Measurements from ENCODE around the gene HEMK1.
A peak's percentile ranks its signal among the peaks of the same experiment; 100 is the strongest.

The HEMK1 gene, protein sequence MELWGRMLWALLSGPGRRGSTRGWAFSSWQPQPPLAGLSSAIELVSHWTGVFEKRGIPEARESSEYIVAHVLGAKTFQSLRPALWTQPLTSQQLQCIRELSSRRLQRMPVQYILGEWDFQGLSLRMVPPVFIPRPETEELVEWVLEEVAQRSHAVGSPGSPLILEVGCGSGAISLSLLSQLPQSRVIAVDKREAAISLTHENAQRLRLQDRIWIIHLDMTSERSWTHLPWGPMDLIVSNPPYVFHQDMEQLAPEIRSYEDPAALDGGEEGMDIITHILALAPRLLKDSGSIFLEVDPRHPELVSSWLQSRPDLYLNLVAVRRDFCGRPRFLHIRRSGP

DNA sequence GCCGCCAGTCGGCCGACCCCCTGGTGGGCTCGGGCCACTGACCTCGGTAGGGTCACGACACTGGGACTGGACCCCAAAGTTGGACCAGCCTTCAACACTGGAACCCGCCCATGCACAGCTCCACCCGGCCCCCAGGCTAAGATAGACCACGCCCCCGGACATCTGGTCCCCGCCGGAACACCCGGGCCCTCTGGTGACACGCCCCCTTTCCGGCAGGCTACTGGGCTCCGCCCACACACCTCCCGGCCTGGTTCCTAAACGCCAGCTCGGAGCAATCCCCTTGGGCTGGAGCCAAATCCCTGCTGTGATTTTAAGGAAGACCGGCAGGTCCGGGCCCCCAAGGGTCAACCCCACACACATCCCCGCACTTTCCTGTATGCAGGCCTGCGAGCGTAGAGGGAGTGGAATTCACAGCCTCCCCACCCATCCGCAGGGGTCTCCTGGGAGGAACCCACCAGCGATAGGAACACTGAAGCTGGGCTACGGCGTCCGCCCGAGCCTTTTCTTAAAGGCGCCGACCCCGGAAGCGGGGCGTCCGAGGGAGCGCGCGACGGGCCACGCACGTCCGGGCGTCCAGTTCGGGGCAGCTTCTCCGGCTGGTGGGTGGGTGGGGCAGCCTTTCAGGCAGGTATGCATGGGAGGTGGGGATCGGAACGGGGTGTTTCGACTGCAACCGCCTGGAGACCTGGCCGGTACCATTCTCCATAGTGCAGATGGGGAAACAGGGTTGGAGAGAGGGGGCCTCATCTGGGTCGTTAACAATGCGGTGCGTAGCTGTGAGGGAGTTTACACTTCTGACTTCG lies at the start of gene HEMK1:
TSS of gene HEMK1 (plus strand) at position 576 of the 803 bp plus-strand sequence. CDS start 1,583 bp downstream, outside the sequence.
- peaks cover 3% of the 10 kb centered on the region; the same call in 1 of the 2 replicates for H3K4me1 ChIP-seq (ENCODE audit: control insufficient read depth, insufficient read depth, low read length)
- no peak within 1 kb of the TSS for H3K27ac ChIP-seq (ENCODE audit: low read length)
- peak; percentile 83 for DNase-seq (ENCODE audit: low read depth, low spot score)
- no peaks in the 10 kb centered on the region for H3K27me3 ChIP-seq (ENCODE audit: control insufficient read depth, insufficient read depth, low read length)
- peak within 1 kb of the TSS; percentile 93 for H3K4me3 ChIP-seq (ENCODE audit: low read length)
- no peaks in the 10 kb centered on the region for H3K9me3 ChIP-seq (ENCODE audit: control insufficient read depth, insufficient read depth, low read length)
- WGBS (ENCODE audit: insufficient coverage, insufficient read length): no CpG with 5 or more reads among the region's 55 CpGs
- H3K36me3 ChIP-seq (ENCODE audit: control insufficient read depth, insufficient read depth, low read length): no peaks in the 10 kb centered on the region

DNA sequence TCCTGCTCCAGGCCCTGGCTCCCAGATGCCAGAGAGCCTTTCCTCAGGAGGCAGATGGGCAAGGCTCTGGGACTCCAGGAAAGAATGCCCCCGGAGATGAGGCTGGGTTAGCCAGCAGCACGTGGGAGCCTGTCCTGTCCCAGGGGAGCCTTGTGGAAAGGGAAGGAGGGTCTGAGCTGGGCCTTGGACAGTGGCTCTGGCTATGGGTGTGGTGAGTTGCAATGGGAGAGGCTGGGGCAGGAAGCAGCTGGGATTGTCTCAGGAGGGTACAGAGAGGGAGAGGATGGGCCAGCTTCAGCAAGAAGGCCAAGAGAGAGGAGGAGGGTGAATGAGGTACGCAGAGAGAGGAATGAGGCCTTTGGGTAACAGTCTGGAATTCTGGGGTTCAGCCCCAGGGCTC lies 48.5 kb upstream of the HEMK1 start:
- Histone ChIP-seq H3K4me3 (ENCODE audit: low read length) (no peak overlapping the region), H3K4me1 (ENCODE audit: control insufficient read depth, insufficient read depth, low read length) (peaks cover 8% of the 10 kb centered on the region; the same call in 1 of the 2 replicates), H3K9me3 (ENCODE audit: control insufficient read depth, insufficient read depth, low read length) (no peaks in the 10 kb centered on the region), H3K36me3 (ENCODE audit: control insufficient read depth, insufficient read depth, low read length) (no peaks in the 10 kb centered on the region), H3K27me3 (ENCODE audit: control insufficient read depth, insufficient read depth, low read length) (no peaks in the 10 kb centered on the region), H3K27ac (ENCODE audit: low read length) (no peak overlapping the region)
- no peak for DNase-seq (ENCODE audit: low read depth, low spot score)
- no CpG with 5 or more reads among the region's 3 CpGs for WGBS (ENCODE audit: insufficient coverage, insufficient read length)

DNA sequence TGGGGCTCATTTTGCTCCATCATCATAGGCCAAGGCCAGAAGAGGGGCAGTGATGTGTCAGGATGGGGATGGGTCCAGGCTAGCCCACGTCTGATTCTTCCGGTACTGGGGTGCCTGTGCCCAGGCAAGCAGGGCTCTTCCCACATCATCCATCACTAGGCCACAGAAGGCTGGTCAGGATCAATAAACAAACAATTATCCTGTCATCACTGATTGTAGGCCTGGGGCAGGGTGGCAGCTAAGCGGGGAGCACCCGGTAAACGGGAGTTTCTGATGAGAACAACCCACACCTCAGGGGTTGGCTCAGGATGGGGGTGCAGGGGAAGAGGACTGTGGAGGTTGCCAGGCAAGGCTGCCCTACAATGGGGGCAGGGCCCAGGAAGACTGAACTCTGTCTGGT lies 47.8 kb upstream of the HEMK1 start:
- no CpG with 5 or more reads among the region's 5 CpGs for WGBS (ENCODE audit: insufficient coverage, insufficient read length)
- Histone ChIP-seq H3K4me1 (ENCODE audit: control insufficient read depth, insufficient read depth, low read length) (peaks cover 9% of the 10 kb centered on the region; the same call in 1 of the 2 replicates), H3K27ac (ENCODE audit: low read length) (no peak overlapping the region), H3K9me3 (ENCODE audit: control insufficient read depth, insufficient read depth, low read length) (no peaks in the 10 kb centered on the region), H3K4me3 (ENCODE audit: low read length) (no peak overlapping the region), H3K36me3 (ENCODE audit: control insufficient read depth, insufficient read depth, low read length) (no peaks in the 10 kb centered on the region), H3K27me3 (ENCODE audit: control insufficient read depth, insufficient read depth, low read length) (no peaks in the 10 kb centered on the region)
- DNase-seq (ENCODE audit: low read depth, low spot score): no peak

DNA sequence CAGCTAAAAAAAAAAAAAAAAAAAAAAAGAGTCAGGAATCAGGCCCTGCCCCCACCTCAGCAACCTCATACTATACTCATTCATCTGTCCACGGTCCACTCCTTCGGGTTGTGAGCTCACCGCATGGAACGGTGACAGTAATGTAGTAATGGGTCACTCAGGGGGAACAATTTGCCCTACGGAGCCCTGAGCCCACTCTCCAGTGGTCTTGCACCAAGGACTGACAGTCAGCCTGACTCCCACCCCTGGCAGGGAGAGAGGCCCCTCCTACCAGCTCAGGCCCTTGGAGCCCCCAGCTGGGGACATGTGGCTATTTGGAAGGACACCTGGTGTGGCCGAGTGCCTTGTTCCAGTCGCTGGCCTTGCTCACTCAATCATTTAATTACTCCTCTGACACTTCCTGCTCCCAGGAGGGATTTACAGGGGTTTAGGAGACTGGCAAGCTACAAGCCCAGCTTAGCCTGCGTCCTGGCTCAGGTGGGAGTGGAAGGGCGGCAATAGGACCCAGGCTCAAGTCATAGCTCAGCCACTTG lies 46.0 kb upstream of the HEMK1 start:
- DNase-seq (ENCODE audit: low read depth, low spot score): no peak
- H3K9me3 ChIP-seq (ENCODE audit: control insufficient read depth, insufficient read depth, low read length): no peaks in the 10 kb centered on the region
- H3K27ac ChIP-seq (ENCODE audit: low read length): no peak overlapping the region
- H3K4me1 ChIP-seq (ENCODE audit: control insufficient read depth, insufficient read depth, low read length): peaks cover 7% of the 10 kb centered on the region; the same call in 1 of the 2 replicates
- no peak overlapping the region for H3K4me3 ChIP-seq (ENCODE audit: low read length)
- no CpG with 5 or more reads among the region's 9 CpGs for WGBS (ENCODE audit: insufficient coverage, insufficient read length)
- no peaks in the 10 kb centered on the region for H3K27me3 ChIP-seq (ENCODE audit: control insufficient read depth, insufficient read depth, low read length)
- H3K36me3 ChIP-seq (ENCODE audit: control insufficient read depth, insufficient read depth, low read length): no peaks in the 10 kb centered on the region

DNA sequence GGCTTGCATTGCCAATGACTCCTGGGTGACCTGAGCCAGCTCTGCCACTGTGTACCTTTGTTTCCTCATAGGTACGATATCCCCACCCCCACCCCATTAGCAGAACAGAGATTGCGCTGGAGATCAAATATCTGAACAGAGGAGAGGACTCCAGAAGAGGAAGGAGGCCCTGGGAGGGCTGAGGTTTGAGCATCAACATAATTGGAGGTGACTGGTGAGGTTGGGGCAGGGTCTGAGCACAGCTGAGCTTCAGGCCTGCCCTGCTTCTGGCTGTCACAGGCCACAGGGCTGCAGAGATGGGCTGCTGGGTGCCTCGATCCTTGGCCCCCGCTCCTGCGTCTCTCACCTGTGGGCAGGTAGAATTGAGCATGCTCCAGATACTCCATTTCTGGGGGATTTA lies 44.6 kb upstream of the HEMK1 start:
- no peak overlapping the region for H3K27ac ChIP-seq (ENCODE audit: low read length)
- no CpG with 5 or more reads among the region's 5 CpGs for WGBS (ENCODE audit: insufficient coverage, insufficient read length)
- no peak for DNase-seq (ENCODE audit: low read depth, low spot score)

DNA sequence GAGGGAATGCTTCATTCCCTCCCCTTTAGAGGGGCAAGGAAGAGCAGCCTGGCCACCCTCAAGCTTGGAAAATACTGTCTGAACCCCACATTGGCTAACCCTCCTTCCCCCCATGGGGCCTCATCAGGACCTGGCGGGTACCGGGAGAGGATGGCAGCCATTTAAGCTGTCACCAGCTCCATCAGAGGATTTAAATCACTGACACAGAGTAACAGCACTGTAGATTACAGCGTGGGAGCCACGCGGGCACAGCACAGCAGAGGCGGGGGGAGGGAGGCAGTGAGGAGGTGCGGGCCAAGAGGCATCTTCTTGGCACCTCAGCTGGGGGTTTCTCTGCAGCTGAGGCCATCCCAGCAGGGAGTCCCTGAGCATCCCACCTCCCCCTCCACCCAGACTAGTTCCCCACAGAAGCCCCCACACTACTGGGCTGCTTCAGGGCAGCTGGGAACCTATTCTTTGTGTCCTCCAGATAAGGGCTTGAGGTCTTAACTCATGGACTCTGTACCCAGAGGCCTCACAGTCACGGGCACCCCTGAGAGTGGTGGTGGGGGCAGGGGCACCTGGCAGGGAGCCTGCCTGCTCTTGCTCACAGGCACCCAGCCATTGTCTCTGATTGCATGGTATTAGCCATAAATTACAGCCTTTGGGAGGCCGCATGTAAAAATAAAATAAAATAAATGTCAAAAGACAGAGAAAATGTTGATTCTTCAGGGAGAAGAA lies 44.0 kb upstream of the HEMK1 start:
- Histone ChIP-seq H3K9me3 (ENCODE audit: control insufficient read depth, insufficient read depth, low read length) (no peaks in the 10 kb centered on the region), H3K4me3 (ENCODE audit: low read length) (no peak overlapping the region), H3K4me1 (ENCODE audit: control insufficient read depth, insufficient read depth, low read length) (peaks cover 6% of the 10 kb centered on the region; the same call in 1 of the 2 replicates), H3K36me3 (ENCODE audit: control insufficient read depth, insufficient read depth, low read length) (no peaks in the 10 kb centered on the region), H3K27me3 (ENCODE audit: control insufficient read depth, insufficient read depth, low read length) (no peaks in the 10 kb centered on the region), H3K27ac (ENCODE audit: low read length) (no peak overlapping the region)
- WGBS (ENCODE audit: insufficient coverage, insufficient read length): no CpG with 5 or more reads among the region's 9 CpGs
- no peak for DNase-seq (ENCODE audit: low read depth, low spot score)

More for the DNA sequence above, 44.6 kb upstream of the HEMK1 start:
- Histone ChIP-seq H3K36me3 (ENCODE audit: control insufficient read depth, insufficient read depth, low read length) (no peaks in the 10 kb centered on the region), H3K27me3 (ENCODE audit: control insufficient read depth, insufficient read depth, low read length) (no peaks in the 10 kb centered on the region), H3K4me3 (ENCODE audit: low read length) (no peak overlapping the region), H3K4me1 (ENCODE audit: control insufficient read depth, insufficient read depth, low read length) (peaks cover 5% of the 10 kb centered on the region; the same call in 1 of the 2 replicates), H3K9me3 (ENCODE audit: control insufficient read depth, insufficient read depth, low read length) (no peaks in the 10 kb centered on the region)

DNA sequence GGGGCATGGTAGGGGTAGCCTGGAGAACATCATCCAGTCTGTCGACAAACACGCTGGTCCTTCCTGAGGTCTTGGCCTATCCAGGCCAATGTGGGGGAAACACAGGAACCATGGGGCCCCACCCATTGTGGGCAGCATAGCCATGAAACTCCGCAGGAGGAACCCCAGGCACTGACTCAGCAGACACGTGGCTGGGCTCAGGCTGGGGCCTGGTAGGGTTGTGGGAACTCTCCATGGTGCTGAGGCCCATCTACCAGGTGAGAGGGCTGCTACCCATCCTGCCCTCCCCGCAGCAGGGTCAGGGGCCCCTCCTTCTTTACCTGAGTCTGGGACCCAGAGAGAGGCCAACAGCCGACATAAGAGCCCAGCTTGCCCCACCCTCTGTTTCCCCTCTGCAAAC lies 43.3 kb upstream of the HEMK1 start:
- no peaks in the 10 kb centered on the region for H3K27me3 ChIP-seq (ENCODE audit: control insufficient read depth, insufficient read depth, low read length)
- peak; percentile 66 for DNase-seq (ENCODE audit: low read depth, low spot score)
- H3K9me3 ChIP-seq (ENCODE audit: control insufficient read depth, insufficient read depth, low read length): no peaks in the 10 kb centered on the region
- no peak overlapping the region for H3K27ac ChIP-seq (ENCODE audit: low read length)
- no CpG with 5 or more reads among the region's 6 CpGs for WGBS (ENCODE audit: insufficient coverage, insufficient read length)
- H3K36me3 ChIP-seq (ENCODE audit: control insufficient read depth, insufficient read depth, low read length): no peaks in the 10 kb centered on the region
- peaks cover 4% of the 10 kb centered on the region; the same call in 1 of the 2 replicates for H3K4me1 ChIP-seq (ENCODE audit: control insufficient read depth, insufficient read depth, low read length)
- H3K4me3 ChIP-seq (ENCODE audit: low read length): no peak overlapping the region

DNA sequence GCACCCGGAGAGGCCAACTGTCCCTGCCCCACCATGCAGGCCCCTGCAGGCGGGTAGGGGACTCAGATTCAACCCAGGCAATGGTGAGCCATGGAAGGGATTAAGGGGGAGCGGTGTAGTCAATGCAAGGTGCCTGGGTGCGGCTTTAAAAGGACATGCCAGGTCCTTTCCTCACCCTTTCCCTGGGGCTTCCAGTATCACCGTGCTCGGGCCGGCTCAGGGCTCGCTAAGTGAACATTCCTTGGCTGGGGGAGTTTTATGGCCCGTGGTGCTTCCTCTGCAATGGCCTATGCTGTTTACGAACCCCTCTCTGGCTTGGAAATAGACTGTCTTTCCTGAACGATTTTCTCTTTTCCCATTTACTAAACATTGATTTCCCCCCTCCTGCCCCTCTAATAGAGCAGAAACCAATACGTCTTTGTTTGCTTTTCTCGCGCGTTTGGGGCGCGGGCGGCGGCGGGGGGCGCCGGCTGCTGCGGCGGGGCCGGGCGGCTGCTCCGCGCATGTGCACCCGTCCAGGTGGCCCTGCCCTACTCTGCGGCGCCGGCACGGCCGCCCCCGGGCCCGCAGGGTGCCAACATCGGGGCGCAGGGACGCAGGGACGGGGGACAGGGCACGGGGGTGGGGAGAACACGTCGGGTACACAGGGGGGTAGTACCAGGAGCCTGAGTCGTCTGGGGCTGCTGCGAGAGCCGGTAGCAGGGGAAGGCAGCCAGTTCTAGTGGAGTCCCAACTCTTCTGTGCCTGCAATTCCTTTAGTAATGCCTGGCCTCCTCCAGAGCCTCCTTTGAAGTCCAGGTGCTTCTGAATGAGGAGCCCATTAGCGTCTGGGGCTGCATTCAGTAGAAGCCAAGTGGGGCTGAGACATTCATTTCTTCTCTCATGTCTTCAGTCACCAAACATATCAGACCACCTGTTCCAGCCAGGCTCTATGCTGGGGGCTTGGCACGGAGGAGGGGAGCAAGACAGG lies 39.0 kb upstream of the HEMK1 start:
- no CpG with 5 or more reads among the region's 48 CpGs for WGBS (ENCODE audit: insufficient coverage, insufficient read length)
- no peak for DNase-seq (ENCODE audit: low read depth, low spot score)

DNA sequence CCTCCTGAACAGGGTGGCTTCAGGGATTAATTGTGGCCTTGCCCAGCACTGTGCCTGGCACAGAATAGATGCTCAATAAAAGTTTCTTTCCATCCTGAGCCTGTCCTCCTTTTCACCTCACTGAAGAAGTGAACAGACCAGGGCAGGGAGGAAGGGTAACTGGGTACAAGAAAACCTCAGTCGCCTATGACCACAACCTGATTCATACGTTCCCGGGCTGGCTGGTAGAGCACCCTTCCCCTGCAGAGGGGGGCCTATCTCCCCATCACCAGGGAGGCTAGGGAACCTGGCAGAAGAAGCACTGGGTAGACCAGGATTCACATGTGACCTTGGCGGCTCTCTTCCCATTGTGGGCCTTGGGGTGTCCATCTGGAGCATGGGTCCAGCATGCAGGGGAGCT lies 38.1 kb upstream of the HEMK1 start:
- Histone ChIP-seq H3K4me1 (ENCODE audit: control insufficient read depth, insufficient read depth, low read length) (peaks cover 3% of the 10 kb centered on the region), H3K27ac (ENCODE audit: low read length) (no peak overlapping the region), H3K4me3 (ENCODE audit: low read length) (no peak overlapping the region), H3K36me3 (ENCODE audit: control insufficient read depth, insufficient read depth, low read length) (no peaks in the 10 kb centered on the region), H3K27me3 (ENCODE audit: control insufficient read depth, insufficient read depth, low read length) (no peaks in the 10 kb centered on the region), H3K9me3 (ENCODE audit: control insufficient read depth, insufficient read depth, low read length) (no peaks in the 10 kb centered on the region)
- WGBS (ENCODE audit: insufficient coverage, insufficient read length): no CpG with 5 or more reads among the region's 4 CpGs
- no peak for DNase-seq (ENCODE audit: low read depth, low spot score)

More for the DNA sequence above, 39.0 kb upstream of the HEMK1 start:
- Histone ChIP-seq H3K4me1 (ENCODE audit: control insufficient read depth, insufficient read depth, low read length) (peaks cover 5% of the 10 kb centered on the region), H3K4me3 (ENCODE audit: low read length) (peak overlapping the region; percentile 21; the same call in 1 of the 2 replicates), H3K36me3 (ENCODE audit: control insufficient read depth, insufficient read depth, low read length) (no peaks in the 10 kb centered on the region), H3K27ac (ENCODE audit: low read length) (no peak overlapping the region), H3K27me3 (ENCODE audit: control insufficient read depth, insufficient read depth, low read length) (no peaks in the 10 kb centered on the region), H3K9me3 (ENCODE audit: control insufficient read depth, insufficient read depth, low read length) (no peaks in the 10 kb centered on the region)
